Skin epidermis (tissue), 12 donors: ENCODE data around the gene HESX1.

Experiments used
- H3K27ac ChIP-seq, 21 experiments: fragments of 200-600 bp; sonication (generic) in 11 of 21; one replicate each; pipeline ENCODE4 v1.5.0; 2020; ENCODE audit warnings: mild to moderate bottlenecking in 3 of 21, inconsistent platforms in 2 of 21, moderate library complexity in 2 of 21
- H3K4me3 ChIP-seq, 7 experiments: fragments of 200-600 bp; sonication (generic) in 2 of 7; one replicate each; pipeline ENCODE4 v1.5.0; 2020; ENCODE audit warnings: inconsistent platforms in 2 of 7, mild to moderate bottlenecking in 2 of 7, moderate library complexity in 1 of 7

HESX1 gene

GRCh38 chr3:57169872-57170623 is 29.7 kb downstream of the HESX1 start:
- Histone ChIP-seq H3K27ac (peak overlapping the region in 10 of 21 experiments; percentile 2 to 64 (median 30)), H3K4me3 (peak overlapping the region; percentile 13 to 47 (median 38))

DNA sequence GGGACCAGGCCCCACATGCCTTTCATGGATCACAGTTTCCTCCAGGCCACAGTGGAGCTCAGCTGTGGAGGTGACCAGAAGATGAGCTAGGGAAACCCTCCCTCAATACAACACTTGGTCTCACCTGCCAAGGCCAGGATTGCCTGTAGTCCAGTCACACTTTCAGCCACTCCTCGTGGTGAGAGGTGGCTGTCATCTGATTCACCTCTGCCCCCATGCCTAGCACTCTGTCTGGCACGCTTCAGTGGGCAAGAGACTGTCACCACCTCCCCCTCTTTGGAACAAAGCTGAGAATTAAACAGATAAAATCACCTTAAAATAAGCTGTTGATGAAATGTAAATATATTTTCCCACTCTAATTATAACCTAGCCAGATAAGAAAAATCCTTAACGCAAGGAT is 30.7 kb downstream of the HESX1 start:
- no peak overlapping the region for H3K4me3 ChIP-seq
- no peak overlapping the region for H3K27ac ChIP-seq

DNA sequence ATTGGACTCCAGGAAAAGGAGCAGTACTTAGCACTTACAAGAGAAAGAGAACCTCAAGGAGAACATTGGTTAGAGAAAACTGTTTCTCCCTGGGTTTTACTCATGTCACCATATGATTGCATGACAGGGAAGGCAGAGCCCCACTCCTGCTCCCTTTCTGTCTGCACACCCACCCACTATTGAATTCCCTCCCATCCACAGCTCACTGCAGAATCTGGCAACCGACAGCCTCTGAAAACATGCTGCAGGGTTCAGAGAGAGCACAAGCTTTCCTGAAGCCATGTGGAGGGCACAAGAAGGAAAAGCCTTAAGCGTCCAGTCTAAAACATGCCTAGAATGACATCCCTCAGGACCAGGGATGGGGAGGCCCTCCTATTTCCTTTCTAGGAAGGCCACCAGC is 31.6 kb downstream of the HESX1 start:
- no peak overlapping the region for H3K4me3 ChIP-seq
- no peak overlapping the region for H3K27ac ChIP-seq

- Histone ChIP-seq H3K27ac (no peak overlapping the region), H3K4me3 (no peak overlapping the region)
These were observed 33.1 kb downstream of the HESX1 start for GRCh38 chr3:57166660-57167059.

DNA sequence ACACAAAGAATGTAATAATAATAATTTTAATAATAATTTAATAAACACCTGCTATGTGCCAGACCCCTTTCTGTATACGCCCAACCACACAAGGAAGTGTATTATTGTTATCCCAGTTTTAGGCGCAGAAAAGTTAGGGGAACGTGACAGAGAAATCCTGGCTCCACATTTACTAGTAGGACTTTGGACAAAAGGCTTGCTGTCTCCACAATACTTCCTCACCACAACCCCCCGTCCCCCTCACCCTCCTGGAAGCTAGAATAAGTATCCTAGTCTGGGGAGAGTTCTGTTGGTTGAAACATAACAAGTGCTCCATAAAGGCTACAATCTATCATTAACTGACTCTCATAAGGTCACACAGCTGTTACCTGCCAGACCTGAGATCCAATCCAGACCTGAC is 34.1 kb downstream of the HESX1 start:
- H3K4me3 ChIP-seq: no peak overlapping the region

DNA sequence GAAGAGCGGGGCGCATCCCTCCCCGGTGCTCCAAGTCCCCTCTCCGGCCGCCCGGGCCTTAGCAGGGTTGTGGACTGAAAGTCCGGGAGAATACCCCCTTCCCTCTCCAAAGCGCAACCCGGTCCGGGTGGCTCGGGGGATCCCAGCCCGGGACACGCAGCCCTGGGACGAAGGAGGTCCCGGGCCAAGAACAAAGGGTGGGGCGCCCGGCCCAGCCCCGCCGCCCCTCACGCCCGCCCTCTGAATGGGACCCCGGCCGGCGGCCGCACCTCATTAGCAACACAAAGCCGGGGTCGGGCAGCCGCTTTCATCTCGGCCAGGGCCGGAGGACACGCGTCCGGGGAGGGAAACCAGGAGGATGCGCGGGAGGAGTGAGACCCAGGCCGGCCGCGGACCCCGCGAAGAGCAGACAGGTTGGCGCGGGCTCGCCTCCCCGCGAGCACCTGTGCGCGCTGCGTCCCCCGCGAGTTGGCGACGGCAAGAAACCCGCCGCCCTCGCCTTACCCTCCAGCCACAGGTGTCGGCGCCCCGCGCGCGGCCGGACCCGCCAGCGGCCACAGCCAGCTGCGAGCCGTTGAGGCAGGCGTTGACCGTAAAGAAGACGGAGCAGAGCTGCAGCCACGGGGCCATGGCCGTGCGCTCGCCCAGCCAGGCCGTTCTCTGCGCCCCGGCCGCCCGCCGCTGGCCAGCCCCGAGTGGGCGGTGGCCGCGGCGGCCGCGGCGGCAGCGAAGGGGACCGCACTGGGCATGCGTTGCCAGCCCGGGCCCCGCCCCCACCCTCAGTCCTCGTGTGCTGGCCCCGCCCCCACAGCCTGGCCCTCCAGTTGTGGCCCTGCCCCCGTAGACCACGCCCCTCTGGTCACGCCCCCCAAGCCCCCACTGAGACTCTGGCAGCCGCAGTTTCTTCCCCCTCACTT is 34.9 kb downstream of the HESX1 start, which contains the start of gene IL17RD:
TSS of gene IL17RD (minus strand) at position 697 of the 917 bp plus-strand sequence. CDS start at position 630, 67 bp downstream.
- Histone ChIP-seq H3K4me3 (peak within 1 kb of the TSS; percentile 49 to 86 (median 75)), H3K27ac (peak within 1 kb of the TSS in 11 of 21 experiments; percentile 3 to 78 (median 62))

More for the DNA sequence above, 34.1 kb downstream of the HESX1 start:
- no peak overlapping the region for H3K27ac ChIP-seq

DNA sequence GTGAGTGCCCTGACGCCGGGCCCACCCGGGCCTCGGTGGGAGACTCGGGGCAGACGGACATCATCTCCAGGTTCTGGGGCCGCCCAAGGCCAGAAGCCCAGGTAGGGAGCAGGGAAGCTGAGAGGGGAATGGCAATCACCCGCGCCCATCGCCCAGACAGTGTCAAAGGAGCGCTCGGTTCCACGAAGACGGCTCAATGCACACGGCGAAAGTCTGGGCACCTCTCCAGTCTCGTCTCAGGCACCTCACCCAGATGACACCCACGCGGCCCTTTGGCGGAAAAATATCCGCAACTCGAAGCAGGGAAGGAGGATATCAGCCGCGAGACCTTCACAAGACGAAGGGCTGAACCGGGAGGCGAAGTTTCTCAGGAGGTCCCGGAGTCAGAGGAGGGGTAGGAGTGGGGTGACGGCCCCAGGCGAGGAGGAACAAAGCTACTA is 35.5 kb downstream of the HESX1 start:
- peak overlapping the region in 10 of 21 experiments; percentile 18 to 78 (median 62) for H3K27ac ChIP-seq
- H3K4me3 ChIP-seq: peak overlapping the region; percentile 49 to 86 (median 75)

GRCh38 chr3:57163751-57164150 is 36.0 kb downstream of the HESX1 start:
- peak overlapping the region in 3 of 7 experiments; percentile 68 to 86 (median 77) for H3K4me3 ChIP-seq
- H3K27ac ChIP-seq: peak overlapping the region in 6 of 21 experiments; percentile 45 to 78 (median 64)

GRCh38 chr3:57161915-57162314 is 37.9 kb downstream of the HESX1 start:
- Histone ChIP-seq H3K4me3 (no peak overlapping the region), H3K27ac (no peak overlapping the region)

- Histone ChIP-seq H3K4me3 (no peak overlapping the region), H3K27ac (peak overlapping the region in 2 of 21 experiments; percentile 3 to 55)
These were observed 38.8 kb downstream of the HESX1 start for GRCh38 chr3:57160765-57161538.

DNA sequence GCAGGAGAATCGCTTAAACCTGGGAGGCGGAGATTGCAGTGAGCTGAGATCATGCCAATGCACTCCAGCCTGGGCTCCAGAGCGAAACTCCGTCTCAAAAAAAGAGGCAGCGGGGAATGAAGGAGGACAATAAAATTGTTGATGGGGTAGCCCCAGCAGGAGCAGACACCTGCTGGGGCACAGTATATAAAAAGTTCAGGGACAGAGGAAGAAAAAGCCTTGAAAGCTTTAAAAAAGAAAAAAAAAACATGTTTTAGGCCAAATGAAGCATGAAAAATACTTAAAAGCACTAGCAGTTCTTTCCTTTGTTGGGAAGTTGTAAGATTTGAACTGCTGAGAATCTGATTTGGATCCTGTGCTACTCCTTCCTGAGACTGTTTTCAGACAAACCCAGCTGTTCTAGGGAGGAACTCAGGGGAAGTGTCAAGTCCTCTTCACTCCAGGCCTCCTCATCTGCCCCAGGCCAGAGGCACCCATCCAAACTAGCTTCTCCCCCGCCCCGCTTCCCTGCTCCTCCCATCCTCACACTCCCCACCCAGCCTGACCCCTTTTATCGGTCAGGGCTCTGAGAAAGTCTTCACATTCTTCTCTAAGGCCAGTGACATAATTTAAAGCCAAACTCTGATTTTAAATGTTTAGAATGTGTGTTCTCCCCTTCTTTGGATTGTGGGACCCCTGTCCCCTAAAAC is 39.6 kb downstream of the HESX1 start:
- peak overlapping the region in 4 of 21 experiments; percentile 3 to 57 (median 51) for H3K27ac ChIP-seq
- no peak overlapping the region for H3K4me3 ChIP-seq

GRCh38 chr3:57158813-57159738 is 40.7 kb downstream of the HESX1 start:
- Histone ChIP-seq H3K4me3 (no peak overlapping the region), H3K27ac (peak overlapping the region in 5 of 21 experiments; percentile 0 to 26 (median 14))

DNA sequence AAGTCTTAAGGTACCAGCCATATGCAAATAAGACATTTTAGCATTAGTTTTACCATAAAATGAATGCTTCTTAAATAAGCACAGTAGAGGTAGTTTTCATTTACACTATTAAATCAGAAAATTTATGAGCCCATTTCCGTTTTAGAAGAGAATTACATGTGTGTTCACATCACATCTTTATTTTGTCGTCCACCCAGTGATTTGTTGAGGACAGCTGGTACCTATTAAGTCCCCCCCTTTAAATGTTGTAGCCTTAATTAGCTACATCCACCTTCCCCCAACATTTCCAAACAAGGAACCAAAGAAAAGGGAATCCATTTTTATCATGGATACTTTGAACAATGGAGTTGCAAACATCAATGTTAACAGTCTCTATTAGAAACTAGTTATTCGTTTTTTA is 41.5 kb downstream of the HESX1 start:
- no peak overlapping the region for H3K4me3 ChIP-seq
- no peak overlapping the region for H3K27ac ChIP-seq

GRCh38 chr3:57157545-57157944 is 42.2 kb downstream of the HESX1 start:
- H3K4me3 ChIP-seq: no peak overlapping the region
- no peak overlapping the region for H3K27ac ChIP-seq

- H3K27ac ChIP-seq: no peak overlapping the region
- H3K4me3 ChIP-seq: no peak overlapping the region
These were observed 44.5 kb downstream of the HESX1 start for GRCh38 chr3:57155310-57155643.

GRCh38 chr3:57154470-57155309 is 45.1 kb downstream of the HESX1 start:
- no peak overlapping the region for H3K27ac ChIP-seq
- H3K4me3 ChIP-seq: no peak overlapping the region
